OCI-LY3 (cell line): ENCODE measurements around the gene FDX2.

Experiments
- EZH2phosphoT487 ChIP-seq: fragments of 200-600 bp; shearing (Covaris generic); IDR thresholded peaks from 2 replicates; pipeline ENCODE4 v1.6.1; 2018; ENCODE audit warnings: antibody characterized with exemption, mixed run types, low read depth
- TF ChIP-seq, protein P1 (sequence below): fragments of 200-600, 300-600 bp; sonication (generic); IDR thresholded peaks from 2 replicates; pipeline ENCODE4 v1.5.1; 2014; ENCODE audit warnings: antibody characterized with exemption, low read length, low read depth

DNA sequence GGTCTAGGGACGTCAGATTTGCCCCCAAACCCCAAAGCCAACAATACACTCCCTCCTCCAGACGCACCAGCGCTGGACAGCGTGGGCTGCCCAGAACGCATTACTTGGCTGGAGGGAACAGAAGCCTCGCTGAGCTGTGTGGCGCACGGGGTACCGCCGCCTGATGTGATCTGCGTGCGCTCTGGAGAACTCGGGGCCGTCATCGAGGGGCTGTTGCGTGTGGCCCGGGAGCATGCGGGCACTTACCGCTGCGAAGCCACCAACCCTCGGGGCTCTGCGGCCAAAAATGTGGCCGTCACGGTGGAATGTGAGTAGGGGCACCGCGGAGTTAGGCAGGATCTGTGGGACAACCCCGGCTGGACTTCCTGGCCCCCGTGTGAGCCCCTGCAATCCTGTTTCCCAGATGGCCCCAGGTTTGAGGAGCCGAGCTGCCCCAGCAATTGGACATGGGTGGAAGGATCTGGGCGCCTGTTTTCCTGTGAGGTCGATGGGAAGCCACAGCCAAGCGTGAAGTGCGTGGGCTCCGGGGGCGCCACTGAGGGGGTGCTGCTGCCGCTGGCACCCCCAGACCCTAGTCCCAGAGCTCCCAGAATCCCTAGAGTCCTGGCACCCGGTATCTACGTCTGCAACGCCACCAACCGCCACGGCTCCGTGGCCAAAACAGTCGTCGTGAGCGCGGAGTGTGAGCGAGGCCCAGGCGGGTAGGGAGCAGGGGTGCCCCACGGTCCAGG, 22.0 kb downstream of the FDX2 start:
- TF ChIP-seq, protein P1, sequence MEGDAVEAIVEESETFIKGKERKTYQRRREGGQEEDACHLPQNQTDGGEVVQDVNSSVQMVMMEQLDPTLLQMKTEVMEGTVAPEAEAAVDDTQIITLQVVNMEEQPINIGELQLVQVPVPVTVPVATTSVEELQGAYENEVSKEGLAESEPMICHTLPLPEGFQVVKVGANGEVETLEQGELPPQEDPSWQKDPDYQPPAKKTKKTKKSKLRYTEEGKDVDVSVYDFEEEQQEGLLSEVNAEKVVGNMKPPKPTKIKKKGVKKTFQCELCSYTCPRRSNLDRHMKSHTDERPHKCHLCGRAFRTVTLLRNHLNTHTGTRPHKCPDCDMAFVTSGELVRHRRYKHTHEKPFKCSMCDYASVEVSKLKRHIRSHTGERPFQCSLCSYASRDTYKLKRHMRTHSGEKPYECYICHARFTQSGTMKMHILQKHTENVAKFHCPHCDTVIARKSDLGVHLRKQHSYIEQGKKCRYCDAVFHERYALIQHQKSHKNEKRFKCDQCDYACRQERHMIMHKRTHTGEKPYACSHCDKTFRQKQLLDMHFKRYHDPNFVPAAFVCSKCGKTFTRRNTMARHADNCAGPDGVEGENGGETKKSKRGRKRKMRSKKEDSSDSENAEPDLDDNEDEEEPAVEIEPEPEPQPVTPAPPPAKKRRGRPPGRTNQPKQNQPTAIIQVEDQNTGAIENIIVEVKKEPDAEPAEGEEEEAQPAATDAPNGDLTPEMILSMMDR, result no peak
- TF ChIP-seq EZH2phosphoT487, result no peak
